Stimulated activated CD8-positive, alpha-beta memory T cell treated with anti-CD3 and anti-CD28 coated beads, Interleukin-2, amount 100 ng/mL, for 48 hours (primary cell): Measurements from ENCODE around the gene NSMCE1.
"Not testable (repeated sequence)": the region's sequence is repeated elsewhere in the genome, so short reads cannot be mapped to it uniquely, and the experiment has no call there.

Experiments used
- DNase-seq, 2 donors: peaks; one replicate each; pipeline ENCODE4 v3.0.0-alpha.2; 2020; ENCODE audit warnings: low read depth in 2 of 2

Gene NSMCE1

DNA sequence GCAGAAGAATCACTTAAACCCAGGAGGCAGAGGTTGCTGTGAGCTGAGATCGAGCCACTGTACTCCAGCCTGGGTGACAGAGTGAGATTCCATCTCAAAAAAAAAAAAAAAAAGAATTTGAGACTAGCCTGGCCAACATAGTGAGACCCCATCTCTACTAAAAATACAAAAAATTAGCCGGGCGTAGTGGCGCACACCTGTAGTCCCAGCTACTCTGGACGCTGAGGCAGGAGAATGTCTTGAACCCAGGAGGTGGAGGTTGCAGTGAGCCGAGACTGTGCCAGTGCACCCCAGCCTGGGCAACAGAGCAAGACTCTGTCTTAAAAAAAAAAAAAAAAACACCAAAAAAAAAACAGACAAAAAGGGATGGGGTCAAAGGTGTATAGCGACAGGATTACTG is 4.1 kb upstream of the NSMCE1 start:
- DNase-seq: not testable (repeated sequence)

DNA sequence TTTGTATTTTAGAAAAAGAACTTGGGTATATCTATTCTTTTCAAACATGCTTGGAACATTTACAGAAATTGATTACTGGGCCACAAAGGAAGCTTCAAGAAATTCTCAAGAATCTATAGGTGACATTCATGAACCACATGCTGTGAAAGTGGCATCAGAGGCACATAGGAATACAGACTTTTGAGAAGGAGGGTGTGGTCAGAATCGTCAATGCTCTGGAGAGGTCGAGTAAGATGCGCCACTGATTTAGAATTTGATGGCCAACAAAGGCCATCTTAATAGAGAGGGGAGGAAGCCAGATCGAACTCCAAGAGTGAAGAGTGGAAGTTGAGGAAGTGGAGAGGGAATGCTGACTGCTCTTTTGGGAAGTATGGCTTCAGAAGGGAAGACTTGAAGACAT is 3.5 kb upstream of the NSMCE1 start:
- DNase-seq: no peak

DNA sequence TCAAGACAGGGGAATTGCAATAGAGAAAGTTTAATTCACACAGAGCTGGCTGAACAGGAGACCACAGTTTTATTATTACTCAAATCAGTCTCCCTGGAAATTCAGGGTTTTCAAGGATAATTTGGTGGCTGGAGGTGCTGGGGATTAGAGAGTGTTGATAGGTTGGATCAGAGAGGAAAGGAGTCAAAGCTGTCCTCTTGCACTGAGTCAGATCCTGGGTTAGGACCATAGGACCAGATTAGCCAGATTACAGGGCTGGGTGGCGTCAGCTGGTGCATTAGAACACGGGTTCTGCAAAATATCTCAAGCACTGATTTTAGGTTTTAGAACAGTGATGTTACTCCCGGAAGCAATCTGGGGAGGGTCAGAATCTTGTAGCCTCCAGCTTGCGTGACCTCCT is 1.8 kb upstream of the NSMCE1 start:
- no peak for DNase-seq

DNA sequence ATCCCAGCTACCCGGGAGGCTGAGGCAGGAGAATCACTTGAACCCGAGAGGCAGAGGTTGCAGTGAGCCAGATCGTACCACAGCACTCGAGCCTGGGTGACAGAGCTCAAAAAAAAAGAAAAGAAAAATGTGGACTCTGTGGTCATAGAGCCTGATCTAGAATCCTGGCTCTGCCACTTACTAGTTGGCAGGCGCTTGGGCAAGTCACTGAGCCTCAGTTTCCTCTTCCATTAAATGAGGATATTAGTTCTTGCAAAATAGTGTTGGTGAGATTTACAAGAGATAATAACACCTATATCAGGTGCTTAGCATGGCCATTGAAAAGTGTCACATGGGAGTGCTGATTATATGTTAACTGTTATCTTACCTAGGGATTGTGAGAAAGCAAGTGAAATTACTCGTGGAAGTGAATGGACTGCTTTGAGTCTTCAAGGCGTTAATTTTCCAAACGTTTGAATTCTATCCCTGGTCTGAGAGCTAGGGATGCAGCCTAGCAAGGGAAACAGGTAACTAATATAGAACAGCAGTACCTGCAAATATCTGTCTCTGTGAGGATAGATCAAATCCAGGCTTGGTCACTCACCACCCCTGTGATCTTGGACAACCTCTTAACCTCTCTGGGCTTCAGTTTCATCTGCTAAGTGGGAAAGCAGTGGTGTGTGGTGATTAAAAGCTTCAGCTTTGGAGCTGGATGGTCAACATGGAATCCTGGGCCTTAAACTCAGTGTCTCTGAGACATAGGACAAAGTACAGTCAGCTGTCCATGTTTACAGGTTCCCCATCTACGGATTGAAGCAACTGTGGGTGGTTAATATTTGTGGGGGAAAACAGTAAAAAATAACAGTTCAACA is 953 bp upstream of the NSMCE1 start:
- no peak for DNase-seq

DNA sequence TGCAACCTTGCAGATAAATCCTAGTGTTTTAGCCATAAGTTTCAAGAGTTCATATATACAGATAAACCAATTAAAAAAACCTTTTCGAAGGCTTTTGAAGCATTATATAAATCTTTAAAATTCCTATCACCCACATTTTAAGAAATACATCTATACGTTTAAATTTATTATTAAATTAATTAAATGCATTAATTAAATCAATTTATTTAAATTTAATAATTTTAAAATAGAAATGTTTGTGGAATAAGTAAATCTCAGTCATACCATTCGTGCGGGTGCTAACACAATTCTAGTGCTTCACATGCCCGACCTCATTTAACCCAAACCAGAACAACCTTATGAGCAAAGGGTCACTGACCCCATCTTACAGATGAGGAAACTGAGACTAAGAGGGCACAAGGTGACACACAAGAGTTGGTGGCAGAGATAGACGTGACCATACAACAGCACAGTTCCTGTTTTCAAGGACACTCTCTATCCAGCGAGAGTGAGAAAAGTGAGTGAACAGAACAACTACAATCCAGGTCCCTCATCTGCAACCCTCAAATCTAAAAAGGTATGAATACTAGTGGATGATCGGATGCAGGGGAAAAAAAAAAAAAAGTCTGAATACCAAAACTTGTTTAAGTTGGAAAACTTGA is 1.4 kb downstream of the NSMCE1 start:
- DNase-seq: no peak

DNA sequence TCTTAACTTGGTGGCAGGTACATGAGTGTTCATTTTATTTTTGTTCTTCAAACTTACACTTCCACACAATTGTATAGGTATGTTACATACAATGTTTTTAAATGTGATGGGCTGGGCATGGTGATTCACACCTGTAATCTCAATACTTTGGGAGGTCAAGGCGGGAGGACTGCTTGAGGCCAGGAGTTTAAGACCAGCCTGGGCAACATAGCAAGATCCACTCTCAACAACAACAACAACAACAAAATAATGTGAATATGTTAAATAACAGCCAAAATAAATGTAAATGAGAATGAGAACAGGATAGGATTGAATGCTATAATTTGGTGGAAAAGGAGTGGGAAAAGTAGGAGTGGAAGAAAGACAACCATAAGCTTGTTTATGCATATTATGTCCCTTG is 2.6 kb downstream of the NSMCE1 start:
- no peak for DNase-seq

DNA sequence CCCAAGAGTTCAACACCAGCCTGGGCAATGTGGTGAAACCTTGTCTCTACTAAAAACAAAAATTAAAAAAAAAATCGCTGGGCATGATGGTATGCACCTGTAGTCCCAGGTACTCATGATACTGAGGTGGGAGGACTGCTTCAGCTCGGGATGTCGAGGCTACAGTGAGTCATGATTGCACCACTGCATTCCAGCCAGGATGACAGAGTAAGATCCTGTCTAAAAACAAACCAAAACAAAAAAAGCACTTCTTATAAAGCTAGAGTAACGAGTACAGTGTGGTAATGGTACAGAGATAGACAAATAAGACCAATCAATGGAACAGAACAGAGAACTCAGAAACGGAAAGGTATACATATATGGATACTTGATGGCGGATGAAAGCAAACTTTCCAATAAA is 4.4 kb downstream of the NSMCE1 start:
- no peak for DNase-seq

- not testable (repeated sequence) for DNase-seq
Observed at GRCh38 chr16:27262904-27263423, 5.6 kb downstream of the NSMCE1 start.

DNA sequence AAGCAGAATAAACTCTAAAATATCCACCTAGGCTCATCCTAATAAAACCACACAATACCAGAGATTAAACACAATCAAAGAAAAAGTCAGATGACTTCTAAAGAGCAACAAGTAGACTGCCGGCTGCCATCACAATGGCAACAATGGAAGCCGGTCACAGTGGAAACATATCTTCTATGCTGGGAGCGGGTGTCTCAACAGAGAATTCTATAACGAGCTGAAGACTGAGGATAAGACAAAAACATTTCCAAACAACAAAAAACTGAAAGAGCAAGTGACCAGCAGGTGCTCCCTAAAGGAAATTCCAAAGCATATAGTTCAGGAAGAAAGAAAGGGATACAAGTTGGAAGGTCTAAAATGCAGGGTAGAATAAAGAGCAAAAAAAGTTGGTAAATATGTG is 8.9 kb downstream of the NSMCE1 start:
- DNase-seq: no peak

- no peak for DNase-seq
Observed at GRCh38 chr16:27258241-27258734, 10.3 kb downstream of the NSMCE1 start.

DNA sequence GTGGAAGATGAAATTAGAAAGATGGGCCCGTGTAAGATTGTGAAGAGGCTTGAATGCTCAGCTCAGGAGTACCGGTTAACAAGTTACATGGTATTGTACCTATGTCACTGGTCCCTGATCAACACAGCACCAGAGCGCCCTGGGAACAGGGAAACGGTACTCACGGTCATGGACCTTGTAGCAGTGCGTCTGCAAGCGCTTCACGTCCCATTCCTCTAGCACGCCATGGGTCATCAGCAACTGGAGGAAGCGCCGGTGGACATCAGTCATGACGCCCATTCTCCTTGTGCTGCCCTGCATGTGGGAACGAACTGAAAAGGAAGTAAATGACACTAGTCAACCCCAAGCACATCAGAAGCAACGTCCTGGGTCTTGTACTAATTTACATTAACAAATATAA is 11.3 kb downstream of the NSMCE1 start:
- DNase-seq: no peak

GRCh38 chr16:27256861-27257260 is 11.7 kb downstream of the NSMCE1 start:
- no peak for DNase-seq

DNA sequence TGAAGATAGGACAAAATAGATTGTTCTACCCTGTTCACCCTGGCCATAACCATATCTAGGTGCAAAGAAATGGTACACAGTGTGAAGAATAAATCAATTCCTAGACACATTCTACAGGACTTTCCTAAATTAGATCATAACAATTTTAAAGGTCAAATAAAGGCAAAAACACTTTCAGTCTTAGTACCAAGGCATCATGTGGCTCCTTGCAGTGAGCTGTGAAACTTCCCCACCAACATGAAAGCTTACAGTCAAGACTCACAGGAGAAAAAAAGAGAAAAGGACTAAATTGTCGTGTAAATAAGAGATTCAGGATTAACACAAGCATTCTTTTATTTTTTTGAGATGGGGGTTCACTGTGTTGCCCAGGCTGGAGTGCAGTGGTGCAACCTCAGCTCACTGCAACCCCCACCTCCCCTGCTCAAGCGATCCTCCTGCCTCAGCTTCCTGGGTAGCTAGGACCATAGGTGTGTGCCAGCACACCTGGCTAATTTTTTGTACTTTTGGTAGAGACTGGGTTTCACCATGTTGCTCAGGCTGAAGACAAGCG is 14.2 kb downstream of the NSMCE1 start:
- no peak for DNase-seq

- DNase-seq: no peak
Observed at GRCh38 chr16:27253526-27253930, 15.0 kb downstream of the NSMCE1 start.

GRCh38 chr16:27252206-27252585 is 16.4 kb downstream of the NSMCE1 start:
- no peak for DNase-seq

GRCh38 chr16:27251541-27252205 is 16.9 kb downstream of the NSMCE1 start:
- DNase-seq: no peak

DNA sequence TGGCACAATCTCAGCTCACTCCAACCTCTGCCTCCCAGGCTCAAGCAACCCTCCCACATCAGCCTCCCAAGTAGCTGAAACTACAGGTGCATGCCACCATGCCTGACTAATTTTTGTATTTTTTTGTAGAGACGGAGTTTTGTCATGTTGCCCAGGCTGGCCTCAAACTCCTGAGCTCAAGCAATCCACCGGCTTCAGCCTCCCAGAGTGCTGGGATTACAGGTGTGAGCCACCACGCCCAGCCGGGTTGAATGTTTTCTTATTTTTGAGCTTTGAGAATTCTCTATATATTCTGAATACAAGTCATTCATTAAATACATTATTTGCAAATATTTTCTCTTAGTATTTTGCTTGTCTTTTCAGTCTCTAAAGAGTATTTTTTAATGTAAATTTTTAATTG is 19.7 kb downstream of the NSMCE1 start:
- DNase-seq: not testable (repeated sequence)

- DNase-seq: no peak
Observed at GRCh38 chr16:27248036-27248435, 20.5 kb downstream of the NSMCE1 start.

DNA sequence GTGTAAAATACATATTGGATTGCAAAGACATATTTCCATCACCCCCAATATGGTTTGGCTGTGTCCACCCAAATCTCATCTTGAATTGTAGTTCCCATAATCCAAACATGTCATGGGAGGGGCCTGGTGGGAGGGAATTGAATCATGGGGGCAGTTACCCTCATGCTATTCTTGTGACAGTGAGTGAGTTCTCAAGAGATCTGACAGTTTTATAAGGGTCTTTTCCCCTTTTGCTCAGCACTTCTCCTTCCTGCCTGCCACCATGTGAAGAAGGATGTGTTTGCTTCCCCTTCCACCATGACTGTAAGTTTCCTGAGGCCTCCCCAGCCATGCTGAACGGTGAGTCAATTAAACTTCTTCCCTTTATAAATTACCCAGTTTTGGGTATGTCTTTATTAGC is 21.5 kb downstream of the NSMCE1 start:
- not testable (repeated sequence) for DNase-seq

- DNase-seq: no peak
Observed at GRCh38 chr16:27246439-27246838, 22.1 kb downstream of the NSMCE1 start.

DNA sequence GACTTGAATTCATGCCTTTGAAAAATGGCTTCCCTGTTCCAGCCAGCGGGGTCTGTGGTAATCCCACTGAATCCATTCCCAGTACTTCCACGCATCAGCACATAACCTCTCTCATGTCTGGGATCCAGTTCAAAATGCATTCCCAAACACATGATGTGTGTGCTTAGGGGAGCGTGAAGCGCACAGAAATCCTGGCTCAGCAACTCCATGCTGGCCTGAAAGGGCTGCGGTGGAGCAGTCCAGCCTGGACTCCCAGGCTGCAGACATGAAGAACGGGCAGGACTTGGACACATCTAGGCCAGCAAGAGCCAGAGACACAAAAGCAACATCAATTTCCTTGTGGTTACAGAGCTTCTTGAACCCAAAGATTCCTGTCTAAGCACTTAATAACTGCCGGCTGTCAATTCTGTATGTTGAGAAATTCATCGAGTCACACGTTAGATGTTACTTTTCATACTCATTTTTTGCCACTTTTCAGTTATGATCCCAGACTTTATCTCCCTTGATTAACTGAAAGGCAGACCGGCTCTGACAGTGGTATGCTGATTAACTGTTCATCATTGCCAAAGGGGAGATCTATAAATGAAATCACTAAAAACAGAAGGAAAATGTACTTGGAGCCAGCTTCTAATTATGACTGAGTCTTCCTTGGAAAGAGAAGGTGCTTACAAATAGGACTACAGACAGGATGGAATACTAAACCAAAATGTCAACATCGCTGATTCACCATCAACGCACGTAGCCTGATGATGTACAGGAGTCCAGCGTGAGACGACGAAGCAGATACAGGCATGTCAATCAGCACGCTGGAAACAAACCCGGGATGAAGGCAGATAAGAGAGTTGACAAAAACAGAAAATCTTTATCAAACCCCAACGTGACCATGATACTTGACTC is 23.0 kb downstream of the NSMCE1 start:
- peak in 1 of 2 donors; percentile 41 for DNase-seq
